Non-pigmented ciliary epithelial cell (primary cell): ENCODE data around the gene ZNF672.
"Not testable (repeated sequence)": the region's sequence is repeated elsewhere in the genome, so short reads cannot be mapped to it uniquely, and the experiment has no call there.

Experiments
- DNase-seq: peaks from one replicate; pipeline ENCODE4 v3.0.0-alpha.2; 2010; ENCODE audit warnings: low read depth

Gene ZNF672

GRCh38 chr1:248837781-248838356 lies at the start of gene ZNF672:
Gene ZNF672 (plus strand): TSS chr1:248838224. CDS start chr1:248847275, 9,051 bp downstream.
- peak; percentile 92 for DNase-seq

GRCh38 chr1:248788327-248788726 lies 49.7 kb upstream of the ZNF672 start:
- DNase-seq: no peak

- not testable (repeated sequence) for DNase-seq
Measured at GRCh38 chr1:248789337-248789736, 48.7 kb upstream of the ZNF672 start.

GRCh38 chr1:248790456-248790855 lies 47.6 kb upstream of the ZNF672 start:
- no peak for DNase-seq

- DNase-seq: no peak
Measured at GRCh38 chr1:248791010-248791409, 47.0 kb upstream of the ZNF672 start.

- DNase-seq: no peak
Measured at GRCh38 chr1:248792342-248792741, 45.7 kb upstream of the ZNF672 start.

- DNase-seq: no peak
Measured at GRCh38 chr1:248793592-248793991, 44.4 kb upstream of the ZNF672 start.

- not testable (repeated sequence) for DNase-seq
Measured at GRCh38 chr1:248794663-248795062, 43.4 kb upstream of the ZNF672 start.

GRCh38 chr1:248798791-248799190 lies 39.2 kb upstream of the ZNF672 start:
- DNase-seq: no peak

GRCh38 chr1:248800459-248800858 lies 37.6 kb upstream of the ZNF672 start:
- no peak for DNase-seq

- no peak for DNase-seq
Measured at GRCh38 chr1:248802454-248802853, 35.6 kb upstream of the ZNF672 start.

GRCh38 chr1:248803501-248803900 lies 34.5 kb upstream of the ZNF672 start:
- not testable (repeated sequence) for DNase-seq

- DNase-seq: no peak
Measured at GRCh38 chr1:248804771-248805681, 33.0 kb upstream of the ZNF672 start.

- DNase-seq: no peak
Measured at GRCh38 chr1:248805876-248806275, 32.1 kb upstream of the ZNF672 start.

GRCh38 chr1:248807067-248807737 lies 30.8 kb upstream of the ZNF672 start:
- no peak for DNase-seq

GRCh38 chr1:248808876-248809275 lies 29.1 kb upstream of the ZNF672 start:
- DNase-seq: no peak

GRCh38 chr1:248810000-248810726 lies 27.9 kb upstream of the ZNF672 start:
- no peak for DNase-seq

GRCh38 chr1:248810727-248811513 lies 27.1 kb upstream of the ZNF672 start:
- DNase-seq: no peak

- DNase-seq: no peak
Measured at GRCh38 chr1:248811514-248812490, 26.2 kb upstream of the ZNF672 start.
